Transverse colon (tissue), 4 donors: ENCODE results near the gene UTP25. TPM values are rescaled to one million over a fixed set of nuclear protein-coding genes. Genes with fewer than 3 reads are reported as not detected.

Experiments used
- DNase-seq: peaks from one replicate; pipeline ENCODE4 v3.0.0-alpha.2; 2019
- H3K27ac ChIP-seq, 4 donors: fragments of 200-600 bp; sonication (generic); 2 replicates each; pipeline ENCODE4 v1.5.1; 2016 to 2018; ENCODE audit warnings: inconsistent platforms in 4 of 4
- H3K27me3 ChIP-seq: fragments of 200-600 bp; sonication (generic); 2 replicates; pipeline ENCODE4 v1.5.1; 2017; ENCODE audit warnings: inconsistent platforms
- H3K36me3 ChIP-seq, 4 donors: fragments of 200-600 bp; sonication (generic); 2 replicates each; pipeline ENCODE4 v1.5.1; 2017 to 2019; ENCODE audit warnings: inconsistent platforms in 4 of 4
- H3K4me1 ChIP-seq, 4 donors: fragments of 200-600 bp; sonication (generic); 2 replicates each; pipeline ENCODE4 v1.5.1; 2017 to 2020; ENCODE audit warnings: inconsistent platforms in 4 of 4
- H3K4me3 ChIP-seq, 4 donors: fragments of 200-600 bp; sonication (generic); 1 replicate in 1 of 4; 2 replicates in 3 of 4; pipeline versions ENCODE4 v1.5.1 to v1.6.1; 2017 to 2019; ENCODE audit warnings: inconsistent platforms in 4 of 4
- H3K9me3 ChIP-seq, 2 donors: fragments of 200-600 bp; sonication (generic); 2 replicates each; pipeline ENCODE4 v1.5.1; 2017 to 2019; ENCODE audit warnings: inconsistent platforms in 2 of 2
- CTCF ChIP-seq, 5 experiments: fragments of 200-600 bp in 3 of 5; fragments of 450-650 bp in 2 of 5; sonication (generic) in 3 of 5; IDR thresholded peaks; 1 replicate in 2 of 5; 2 replicates in 3 of 5; pipeline ENCODE4 v1.5.1; 2016 to 2017; ENCODE audit warnings: antibody characterized with exemption in 5 of 5, inconsistent platforms in 3 of 5, mild to moderate bottlenecking in 2 of 5, moderate library complexity in 1 of 5
- EP300 ChIP-seq: sonication (generic); formaldehyde crosslinking; IDR thresholded peaks from one replicate; pipeline ENCODE4 v1.6.1; 2017; ENCODE audit warnings: antibody characterized with exemption, low read depth
- POLR2A ChIP-seq: fragments of 450-650 bp; IDR thresholded peaks from one replicate; pipeline ENCODE4 v1.6.1; 2016; ENCODE audit warnings: antibody characterized with exemption, mild to moderate bottlenecking, moderate library complexity
- POLR2AphosphoS5 ChIP-seq, 3 donors: sonication (generic); formaldehyde crosslinking; IDR thresholded peaks; one replicate each; pipeline ENCODE4 v1.6.1; 2016; ENCODE audit warnings: antibody characterized with exemption in 3 of 3
- WGBS, 2 donors: methylation state at CpG; one replicate each; pipeline ENCODE4 v1.1.5; 2018; ENCODE audit warnings: low coverage in 1 of 2; 5-methylcytosine and 5-hydroxymethylcytosine counted together
- in situ Hi-C, 4 donors: fragments of 200-750 bp; cut with MboI; loops; one replicate each; pipeline versions ENCODE4 v1.15.0 to v1.15.1; 2017; ENCODE audit warnings: low sequenced_read_pairs in 3 of 4, low pct_ligation_motif_present in 1 of 4, low pct_unique_long_range_greater_than_20kb in 1 of 4
- intact Hi-C: fragments of 100-400 bp; cut with DNase I; formaldehyde crosslinking; loops from one replicate; pipeline ENCODE4 v1.15.1; 2023; ENCODE audit warnings: low total_unique reads
- total RNA-seq, 4 donors: library from RNA; depleted of rRNA; stranded (reverse); fragments of >200 nt; gene quantifications; one replicate each; pipeline ENCODE4 v1.1.0, GENCODE V29; 2016

The UTP25 gene
- total RNA-seq, 4 donors from 2014 or later: 1.1 to 13.7 (median 6.1) TPM

DNA sequence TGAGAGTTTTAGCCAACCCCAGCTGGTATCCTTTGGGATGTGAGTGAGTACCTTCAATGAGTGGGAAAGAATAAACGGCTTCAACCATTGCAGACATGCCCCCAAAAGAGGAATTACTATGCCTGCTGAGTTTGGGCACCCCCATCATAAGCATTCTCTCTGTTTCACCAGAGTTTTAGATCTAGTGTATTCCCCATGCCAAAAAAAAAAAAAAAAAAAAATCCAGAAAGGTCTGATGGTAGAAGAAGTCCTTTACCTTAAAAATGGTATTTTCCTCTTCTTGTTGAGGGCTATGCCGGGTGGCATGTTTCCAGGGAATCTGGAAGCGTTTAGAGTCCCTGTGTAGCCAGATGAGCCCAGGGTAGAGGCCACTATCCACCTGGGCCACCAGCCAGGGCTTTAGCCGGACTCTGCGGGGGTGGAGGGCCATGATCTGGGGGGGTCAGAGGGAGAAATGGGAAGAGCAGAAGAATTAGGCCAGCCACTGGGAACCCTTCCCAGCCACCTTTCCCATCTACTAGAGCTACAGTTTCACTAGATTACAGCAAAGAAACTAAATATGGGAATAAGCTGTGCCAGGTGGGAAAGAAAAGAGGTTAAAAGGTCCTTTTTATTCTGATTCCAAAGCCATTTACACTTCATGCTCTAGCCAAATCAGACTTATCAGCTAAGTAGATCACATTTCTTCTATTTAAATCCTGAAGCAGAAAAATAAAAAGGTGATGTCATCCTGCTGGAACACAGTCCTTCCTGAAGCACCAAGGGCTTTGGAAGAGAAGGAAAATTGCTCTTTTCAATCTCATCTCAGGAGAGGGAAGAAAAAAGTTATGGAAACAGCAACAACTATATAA lies 26.6 kb upstream of the UTP25 start:
- Histone ChIP-seq H3K36me3 (no peaks in the 10 kb centered on the region), H3K4me3 (no peak overlapping the region), H3K27ac (no peak overlapping the region), H3K4me1 (peaks cover 0 to 6% (median 0%) of the 10 kb centered on the region in 4 donors), H3K9me3 (no peaks in the 10 kb centered on the region), H3K27me3 (no peaks in the 10 kb centered on the region)
- in situ Hi-C loops: no loop called here
- TF ChIP-seq EP300 (no peak), POLR2AphosphoS5 (IDR thresholded peaks at IDR 0.05) (no peak), CTCF (IDR thresholded peaks at IDR 0.05) (no peak), POLR2A (no peak)
- DNase-seq: no peak
- intact Hi-C loops: no loop called here
- WGBS, 2 donors: 78 to 90% methylated on average over 2 to 5 of the region's 5 CpGs

DNA sequence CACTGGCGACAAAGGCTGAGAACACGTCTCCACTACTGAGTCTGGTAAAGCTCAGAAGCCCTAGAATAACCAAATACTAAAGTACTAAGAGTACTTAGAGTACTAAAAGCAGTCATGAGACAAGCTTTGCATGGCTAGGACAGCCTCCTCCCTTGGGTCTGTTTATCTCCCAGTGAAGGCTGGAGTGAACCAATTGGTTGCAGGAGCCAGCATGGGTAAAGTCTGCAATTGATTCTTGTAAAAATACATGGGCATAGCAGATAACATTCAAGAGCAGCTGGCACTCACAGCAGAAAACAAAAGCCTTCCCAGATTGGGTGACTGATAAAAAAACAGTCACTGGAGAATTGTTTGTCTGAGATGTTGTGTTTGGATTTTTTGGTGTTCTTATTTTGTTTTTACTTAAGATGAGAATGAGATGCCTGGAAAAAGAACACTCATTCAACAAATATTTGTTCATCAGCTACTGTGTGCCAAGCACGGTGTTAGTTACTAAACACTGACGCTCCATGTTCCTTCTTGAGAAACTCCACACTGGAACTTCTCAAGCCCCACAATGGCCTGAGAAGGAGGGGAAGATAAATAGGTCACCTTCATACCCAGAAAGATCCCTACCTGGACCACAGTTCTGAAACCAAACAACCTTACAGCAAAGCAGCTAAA lies 25.5 kb upstream of the UTP25 start:
- WGBS, 2 donors: 68 to 79% methylated on average over 4 of the region's 4 CpGs
- Histone ChIP-seq H3K9me3 (no peaks in the 10 kb centered on the region), H3K27ac (no peak overlapping the region), H3K36me3 (no peaks in the 10 kb centered on the region), H3K4me3 (no peak overlapping the region), H3K27me3 (no peaks in the 10 kb centered on the region), H3K4me1 (peaks cover 0 to 12% (median 0%) of the 10 kb centered on the region in 4 donors)
- DNase-seq: no peak
- intact Hi-C loops (no loop called here), in situ Hi-C loops (no loop called here)
- no peak for TF ChIP-seq POLR2A
- TF ChIP-seq POLR2AphosphoS5 (IDR thresholded peaks at IDR 0.05): no peak
- no peak for TF ChIP-seq CTCF (IDR thresholded peaks at IDR 0.05)
- TF ChIP-seq EP300: no peak

DNA sequence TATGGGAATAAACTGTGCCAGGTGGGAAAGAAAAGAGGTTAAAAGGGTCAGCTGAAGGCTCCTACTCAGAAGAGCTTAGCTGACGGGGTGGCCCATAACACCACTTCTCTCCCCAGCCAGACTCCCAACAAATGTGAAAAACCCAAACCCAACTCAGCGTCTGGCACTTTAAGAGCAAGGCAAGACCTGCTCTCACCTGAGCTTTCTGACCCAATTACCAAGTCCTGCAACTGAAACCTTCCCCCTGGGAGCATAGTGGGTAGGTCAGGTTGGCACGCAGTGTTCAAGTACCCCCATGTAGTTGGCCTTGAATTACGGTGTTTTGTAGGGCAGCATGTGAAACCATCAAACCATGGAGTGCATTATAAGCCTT lies 25.0 kb upstream of the UTP25 start:
- intact Hi-C loops (no loop called here), in situ Hi-C loops (no loop called here)
- Histone ChIP-seq H3K27ac (no peak overlapping the region), H3K9me3 (no peaks in the 10 kb centered on the region), H3K27me3 (no peaks in the 10 kb centered on the region), H3K4me1 (peaks cover 0 to 12% (median 0%) of the 10 kb centered on the region in 4 donors), H3K4me3 (no peak overlapping the region), H3K36me3 (no peaks in the 10 kb centered on the region)
- TF ChIP-seq EP300 (no peak), POLR2AphosphoS5 (IDR thresholded peaks at IDR 0.05) (no peak), POLR2A (no peak), CTCF (IDR thresholded peaks at IDR 0.05) (no peak)
- DNase-seq: no peak
- 89% methylated on average over 4 of the region's 4 CpGs; no CpG with 5 or more reads in 1 of the 2 donors for WGBS, 2 donors

DNA sequence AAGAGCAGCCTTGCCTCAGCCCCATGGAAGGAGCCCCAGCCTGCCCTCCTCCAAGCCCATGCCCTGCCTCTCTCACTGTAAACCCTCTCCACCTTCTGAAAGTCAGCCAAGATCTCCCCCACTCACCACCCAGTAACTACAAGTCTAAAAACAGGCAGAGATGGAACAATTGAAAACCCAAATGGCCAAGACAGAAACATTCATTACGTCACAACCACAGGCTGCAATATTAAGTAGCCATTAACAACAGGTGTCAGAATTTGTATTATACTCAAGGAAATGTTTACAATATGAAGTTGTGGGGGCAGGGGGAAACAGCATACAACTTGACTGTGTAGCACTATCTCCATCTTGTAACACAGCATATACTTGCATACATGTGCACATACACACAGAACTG lies 24.2 kb upstream of the UTP25 start:
- Histone ChIP-seq H3K9me3 (no peaks in the 10 kb centered on the region), H3K27me3 (no peaks in the 10 kb centered on the region), H3K4me1 (peaks cover 0 to 15% (median 3%) of the 10 kb centered on the region in 4 donors), H3K36me3 (no peaks in the 10 kb centered on the region), H3K27ac (no peak overlapping the region), H3K4me3 (no peak overlapping the region)
- no peak for TF ChIP-seq EP300
- no peak for TF ChIP-seq POLR2AphosphoS5 (IDR thresholded peaks at IDR 0.05)
- no peak for TF ChIP-seq POLR2A
- no peak for TF ChIP-seq CTCF (IDR thresholded peaks at IDR 0.05)
- in situ Hi-C loops: no loop called here
- intact Hi-C loops: no loop called here
- WGBS, 2 donors: 92% methylated on average over 1 of the region's 1 CpG; no CpG with 5 or more reads in 1 of the 2 donors
- DNase-seq: no peak
